ENCODE results near the gene LSMEM2.
"Not testable (repeated sequence)": the region's sequence is repeated elsewhere in the genome, so short reads cannot be mapped to it uniquely, and the experiment has no call there.

The LSMEM2 gene

GRCh38 chr3:50298836-50299637 is 20.1 kb downstream of the LSMEM2 start, which contains the start of the genes HYAL3 and NAA80:
Gene HYAL3 (minus strand): TSS chr3:50299405. CDS start chr3:50295602, 3,803 bp downstream.
Gene NAA80 (minus strand): TSS chr3:50299405. CDS start chr3:50297463, 1,942 bp downstream.
- no peak for DNase-seq (ENCODE audit: low read depth, low spot score)

GRCh38 chr3:50299638-50299928 is 20.7 kb downstream of the LSMEM2 start:
- no peak for DNase-seq (ENCODE audit: low read depth, low spot score)

- DNase-seq (ENCODE audit: low read depth, low spot score): no peak
Measured at GRCh38 chr3:50299929-50300680, 21.2 kb downstream of the LSMEM2 start.

DNA sequence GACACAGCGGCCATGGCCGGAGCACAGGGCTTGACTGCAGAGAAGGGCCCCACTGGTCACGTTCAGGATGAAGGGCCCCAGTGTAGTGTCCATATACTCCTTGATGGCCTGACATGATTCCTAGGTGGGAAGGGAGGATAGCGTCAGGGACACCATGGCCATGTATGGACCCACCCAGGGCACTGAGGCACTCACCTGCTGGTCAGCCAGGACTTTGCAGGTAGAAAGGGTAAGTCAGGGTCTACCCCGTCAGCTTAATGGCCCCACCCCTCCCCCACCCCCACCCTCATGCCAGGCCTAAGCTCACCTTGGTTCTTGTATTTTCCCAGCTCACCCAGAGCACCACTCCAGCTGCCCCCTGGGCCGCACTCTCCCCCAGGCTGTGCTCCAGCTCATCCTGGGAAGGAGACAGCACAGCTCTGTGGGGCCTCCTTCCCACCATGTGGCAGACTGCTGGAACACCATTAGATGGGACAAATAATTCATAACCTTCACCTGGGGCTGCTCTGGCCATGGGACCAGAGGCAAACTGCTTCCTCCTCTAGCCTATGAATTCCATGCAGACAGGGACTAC is 21.9 kb downstream of the LSMEM2 start:
- DNase-seq (ENCODE audit: low read depth, low spot score): no peak

- DNase-seq (ENCODE audit: low read depth, low spot score): no peak
Measured at GRCh38 chr3:50302095-50303012, 23.5 kb downstream of the LSMEM2 start.

GRCh38 chr3:50303013-50303815 is 24.3 kb downstream of the LSMEM2 start, which contains the start of gene HYAL1:
Gene HYAL1 (minus strand): TSS chr3:50303574. CDS start chr3:50302956, 618 bp downstream.
- no peak for DNase-seq (ENCODE audit: low read depth, low spot score)

- no peak for DNase-seq (ENCODE audit: low read depth, low spot score)
Measured at GRCh38 chr3:50304601-50305000, 25.7 kb downstream of the LSMEM2 start.

DNA sequence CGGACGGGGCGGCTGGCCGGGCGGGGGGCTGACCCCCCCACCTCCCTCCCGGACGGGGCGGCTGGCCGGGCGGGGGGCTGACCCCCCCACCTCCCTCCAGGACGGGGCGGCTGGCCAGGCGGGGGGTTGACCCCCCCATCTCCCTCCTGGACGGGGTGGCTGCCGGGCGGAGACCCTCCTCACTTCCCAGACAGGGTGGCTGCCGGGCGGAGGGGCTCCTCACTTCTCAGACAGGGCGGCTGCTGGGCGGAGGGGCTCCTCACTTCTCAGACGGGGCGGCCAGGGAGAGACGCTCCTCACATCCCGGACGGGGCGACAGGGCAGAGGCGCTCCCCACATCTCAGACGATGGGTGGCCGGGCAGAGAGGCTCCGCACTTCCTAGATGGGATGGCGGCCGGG is 33.2 kb downstream of the LSMEM2 start:
- not testable (repeated sequence) for DNase-seq (ENCODE audit: low read depth, low spot score)

DNA sequence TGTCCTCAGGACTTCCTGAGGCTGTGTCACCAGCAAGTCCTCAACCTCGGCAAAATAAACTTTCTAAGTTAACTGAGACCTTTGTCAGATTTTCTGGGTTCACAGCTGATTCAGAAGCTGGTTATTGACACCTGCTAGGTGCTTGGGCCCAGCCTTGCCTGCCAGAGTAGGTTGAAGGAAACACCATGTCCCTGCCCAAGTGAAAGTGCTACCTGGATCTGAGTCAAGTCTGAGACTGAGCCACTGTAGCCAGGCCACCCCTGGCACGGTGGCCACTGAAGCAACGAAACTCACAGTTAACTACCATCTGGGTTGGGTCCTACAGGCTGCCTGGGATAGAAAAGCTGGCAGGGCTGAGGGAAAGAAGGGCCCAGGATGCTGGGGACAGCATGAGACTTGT is 35.5 kb downstream of the LSMEM2 start:
- DNase-seq (ENCODE audit: low read depth, low spot score): no peak

DNA sequence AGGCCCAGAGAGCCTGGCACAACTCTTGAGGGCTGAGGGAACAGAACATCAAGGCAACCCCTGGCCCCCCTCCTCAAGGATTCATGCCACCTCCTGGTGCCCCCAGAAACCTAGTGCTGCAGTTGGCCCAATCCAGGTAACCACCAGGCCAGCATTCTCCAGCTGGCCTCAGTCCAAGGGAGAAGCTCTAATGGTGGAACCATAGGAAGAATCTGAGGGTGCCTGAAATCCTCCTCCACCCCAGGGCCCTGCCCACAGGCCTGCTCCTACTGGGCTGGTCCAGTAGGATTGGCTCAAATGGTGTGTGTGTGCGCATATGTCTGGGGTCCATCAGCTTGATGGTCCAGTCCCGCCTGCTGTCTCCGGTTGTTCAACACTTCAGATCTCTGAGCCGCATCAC is 35.9 kb downstream of the LSMEM2 start:
- no peak for DNase-seq (ENCODE audit: low read depth, low spot score)

- DNase-seq (ENCODE audit: low read depth, low spot score): no peak
Measured at GRCh38 chr3:50316657-50317242, 37.9 kb downstream of the LSMEM2 start.

GRCh38 chr3:50317300-50317699 is 38.4 kb downstream of the LSMEM2 start:
- no peak for DNase-seq (ENCODE audit: low read depth, low spot score)

- no peak for DNase-seq (ENCODE audit: low read depth, low spot score)
Measured at GRCh38 chr3:50318163-50318562, 39.3 kb downstream of the LSMEM2 start.

DNA sequence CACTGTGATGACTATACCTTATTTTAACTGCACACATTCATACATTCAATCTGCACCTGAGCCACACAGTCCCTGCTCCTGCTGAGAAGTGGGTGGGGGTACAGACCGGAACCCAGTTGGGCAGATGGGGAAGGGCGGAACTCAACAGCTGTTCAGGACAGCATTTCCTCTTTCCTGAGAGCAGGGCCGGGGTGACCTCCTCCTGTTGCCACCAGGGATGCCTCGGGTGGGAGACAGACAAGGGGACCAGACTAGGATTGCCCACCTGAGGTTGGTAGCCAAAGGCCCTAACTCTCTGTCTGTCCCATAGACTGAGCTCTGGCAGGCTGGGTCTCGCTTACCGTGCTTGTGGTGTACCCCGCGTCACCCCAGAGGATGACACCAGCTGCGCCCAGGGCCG is 39.7 kb downstream of the LSMEM2 start:
- no peak for DNase-seq (ENCODE audit: low read depth, low spot score)

GRCh38 chr3:50319181-50319893 is 40.5 kb downstream of the LSMEM2 start:
- DNase-seq (ENCODE audit: low read depth, low spot score): no peak

DNA sequence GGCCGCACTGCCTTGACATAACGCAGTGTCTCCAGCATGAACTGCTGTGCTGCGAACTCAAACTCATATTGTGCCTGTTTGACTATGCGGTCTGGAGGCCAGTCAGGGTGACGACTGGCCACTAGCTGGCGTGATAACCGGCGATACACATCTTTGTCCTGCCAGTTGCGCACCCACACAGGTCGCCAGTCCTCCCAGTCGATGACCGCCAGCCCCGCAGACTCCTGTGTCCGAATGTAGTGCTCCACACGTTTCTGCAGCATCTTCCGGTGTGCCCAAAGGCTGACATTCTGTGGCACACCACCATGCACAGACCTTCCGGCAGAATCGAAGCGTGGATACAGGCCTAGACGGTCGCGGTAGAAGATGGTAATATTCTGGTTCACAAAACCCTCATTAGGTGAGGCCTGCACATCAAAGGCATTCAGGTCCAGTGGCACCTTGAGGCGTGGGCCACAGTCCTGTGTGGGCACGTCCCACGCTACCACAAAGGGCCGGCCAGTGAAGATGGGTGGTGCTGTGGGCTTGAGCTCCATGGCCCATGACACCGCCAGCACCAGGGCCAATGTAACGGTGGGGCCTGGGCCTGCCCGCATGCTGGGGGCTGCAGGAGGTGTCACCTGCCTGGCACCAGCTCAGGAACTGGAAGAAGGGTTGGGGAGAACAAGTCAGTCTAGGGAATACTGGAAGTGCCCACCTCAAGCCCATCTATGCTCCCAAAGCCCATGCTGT is 41.2 kb downstream of the LSMEM2 start:
- DNase-seq (ENCODE audit: low read depth, low spot score): no peak

DNA sequence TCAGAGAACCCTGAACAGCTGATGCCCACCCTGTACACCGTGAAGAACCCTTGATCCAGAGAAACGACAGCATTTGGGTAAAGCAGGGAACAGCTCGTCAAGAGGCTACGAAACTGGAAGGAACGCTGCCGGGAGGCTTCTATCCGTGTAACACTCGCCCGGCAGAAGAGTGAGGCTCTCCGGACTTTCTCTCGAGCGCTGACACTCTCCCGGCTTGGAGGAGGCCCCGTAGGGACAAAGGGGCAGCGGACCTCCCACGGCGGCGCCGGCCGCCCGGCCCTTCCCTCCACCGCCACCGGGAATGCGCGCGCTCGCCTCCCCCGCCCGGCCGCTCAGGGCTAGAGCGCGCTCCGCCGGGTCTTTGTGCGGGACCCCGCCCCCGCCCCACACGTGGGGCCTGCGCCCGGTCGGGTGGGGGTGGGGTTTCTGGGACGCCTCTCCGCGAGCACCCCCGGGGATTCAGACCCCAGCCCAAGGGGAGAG is 42.0 kb downstream of the LSMEM2 start:
- no peak for DNase-seq (ENCODE audit: low read depth, low spot score)

GRCh38 chr3:50321336-50322114 is 42.6 kb downstream of the LSMEM2 start:
- DNase-seq (ENCODE audit: low read depth, low spot score): no peak
